ENCODE results near the gene CAPN12.

The CAPN12 gene

GRCh38 chr19:38682872-38683392 is 61.3 kb downstream of the CAPN12 start:
- no peak for DNase-seq (ENCODE audit: low read depth in 1 of 2, low spot score in 1 of 2)

GRCh38 chr19:38682195-38682867 is 61.9 kb downstream of the CAPN12 start:
- no peak for DNase-seq (ENCODE audit: low read depth in 1 of 2, low spot score in 1 of 2)
